Measurements from ENCODE around the gene NRG3.

- TF ChIP-seq, protein P1, sequence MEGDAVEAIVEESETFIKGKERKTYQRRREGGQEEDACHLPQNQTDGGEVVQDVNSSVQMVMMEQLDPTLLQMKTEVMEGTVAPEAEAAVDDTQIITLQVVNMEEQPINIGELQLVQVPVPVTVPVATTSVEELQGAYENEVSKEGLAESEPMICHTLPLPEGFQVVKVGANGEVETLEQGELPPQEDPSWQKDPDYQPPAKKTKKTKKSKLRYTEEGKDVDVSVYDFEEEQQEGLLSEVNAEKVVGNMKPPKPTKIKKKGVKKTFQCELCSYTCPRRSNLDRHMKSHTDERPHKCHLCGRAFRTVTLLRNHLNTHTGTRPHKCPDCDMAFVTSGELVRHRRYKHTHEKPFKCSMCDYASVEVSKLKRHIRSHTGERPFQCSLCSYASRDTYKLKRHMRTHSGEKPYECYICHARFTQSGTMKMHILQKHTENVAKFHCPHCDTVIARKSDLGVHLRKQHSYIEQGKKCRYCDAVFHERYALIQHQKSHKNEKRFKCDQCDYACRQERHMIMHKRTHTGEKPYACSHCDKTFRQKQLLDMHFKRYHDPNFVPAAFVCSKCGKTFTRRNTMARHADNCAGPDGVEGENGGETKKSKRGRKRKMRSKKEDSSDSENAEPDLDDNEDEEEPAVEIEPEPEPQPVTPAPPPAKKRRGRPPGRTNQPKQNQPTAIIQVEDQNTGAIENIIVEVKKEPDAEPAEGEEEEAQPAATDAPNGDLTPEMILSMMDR (IDR thresholded peaks at IDR 0.05), result no peak
- TF ChIP-seq POLR2A (IDR thresholded peaks at IDR 0.05), result no peak
Measured at GRCh38 chr10:82536668-82537067, 661.7 kb downstream of the NRG3 start.

All from testis (tissue), 2 donors.